SH-SY5Y (cell line): ENCODE results near the gene PPM1M.

Experiments used
- GATA2 ChIP-seq: IDR thresholded peaks from 2 replicates; pipeline ENCODE4 v1.6.1; 2011; ENCODE audit warnings: mild to moderate bottlenecking, low read depth, low read length
- GATA3 ChIP-seq: IDR thresholded peaks from 2 replicates; pipeline ENCODE4 v1.6.1; 2011; ENCODE audit warnings: low read depth, mild to moderate bottlenecking, low read length, moderate library complexity

The PPM1M gene

DNA sequence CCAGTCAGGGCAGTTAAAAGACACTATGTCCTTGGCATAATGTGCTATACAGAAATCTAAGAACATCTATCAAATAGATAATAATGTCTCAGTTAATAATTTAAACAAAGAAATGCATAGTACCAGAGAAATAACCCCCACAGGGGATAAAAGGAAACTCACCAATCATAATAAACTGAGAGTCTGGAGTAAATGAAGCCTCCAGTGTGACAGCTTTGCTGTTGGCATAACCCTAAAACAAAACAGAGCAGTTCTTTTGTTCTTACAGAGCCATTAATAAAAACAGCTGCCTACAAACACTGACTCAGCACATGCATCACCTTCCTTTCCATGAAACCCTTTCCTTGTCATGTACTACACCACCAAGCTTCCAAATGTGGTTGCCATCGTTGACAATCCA lies 13.5 kb downstream of the PPM1M start:
- TF ChIP-seq GATA2 (no peak), GATA3 (no peak)

DNA sequence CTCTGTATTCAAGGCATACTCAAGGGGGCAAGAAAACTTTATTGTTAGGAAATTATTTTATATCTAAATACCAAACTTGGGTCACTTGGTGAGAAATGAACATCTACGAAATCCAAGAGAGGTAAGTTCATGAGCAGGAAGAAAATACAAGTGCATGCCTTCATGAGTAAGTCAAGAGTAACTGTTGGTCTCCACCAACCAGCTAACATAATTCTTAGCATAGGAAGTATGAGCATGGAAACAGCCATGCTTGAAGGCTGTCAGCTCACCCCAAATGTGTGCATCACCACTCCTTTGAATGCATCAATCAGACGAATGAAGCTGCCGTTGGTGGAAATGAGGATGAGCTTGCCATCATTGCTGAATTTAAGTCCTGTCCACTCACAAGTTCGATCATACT lies 13.9 kb downstream of the PPM1M start:
- TF ChIP-seq GATA2 (no peak), GATA3 (no peak)

- TF ChIP-seq GATA3 (no peak), GATA2 (no peak)
Observed at GRCh38 chr3:52262447-52262846, 16.9 kb downstream of the PPM1M start.

DNA sequence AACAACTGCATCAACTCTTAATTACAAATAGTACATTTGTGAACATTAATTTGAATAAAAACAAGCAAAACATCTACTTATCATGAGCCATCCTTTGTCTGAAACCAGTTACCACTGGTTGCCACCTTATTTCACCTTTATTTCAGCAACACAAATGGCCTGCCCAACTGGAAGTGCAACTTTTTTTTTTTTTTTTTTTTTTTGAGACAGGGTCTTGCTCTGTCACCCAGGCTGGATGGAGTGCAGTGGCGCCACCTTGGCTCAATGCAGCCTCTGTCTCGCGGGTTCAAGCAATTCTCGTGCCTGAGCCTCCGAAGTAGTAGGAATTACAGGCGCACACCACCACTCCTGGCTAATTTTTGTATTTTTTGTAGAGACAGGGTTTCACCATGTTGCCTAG lies 19.8 kb downstream of the PPM1M start:
- TF ChIP-seq GATA3 (no peak), GATA2 (no peak)

DNA sequence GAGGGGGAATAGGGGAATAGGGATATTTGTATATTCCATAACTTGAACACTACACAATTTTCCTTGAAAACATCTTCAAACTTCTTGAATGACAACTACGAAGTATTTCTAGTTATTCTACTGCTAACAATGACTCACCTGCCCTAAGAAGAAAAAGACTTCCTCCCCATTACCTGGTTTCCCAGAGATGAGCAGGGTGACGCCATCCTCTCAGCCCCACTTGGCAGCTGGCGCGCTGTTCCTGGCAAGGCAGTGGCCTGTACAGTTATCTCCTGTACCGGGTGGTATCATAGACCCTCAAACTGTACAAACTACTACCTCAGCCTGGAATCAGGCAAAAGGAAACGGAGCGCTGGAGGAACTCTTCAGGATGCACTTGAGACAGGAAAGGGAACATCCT lies 22.5 kb downstream of the PPM1M start:
- TF ChIP-seq GATA3, result no peak
- no peak for TF ChIP-seq GATA2

- TF ChIP-seq GATA2 (no peak), GATA3 (no peak)
Observed at GRCh38 chr3:52269776-52270175, 24.2 kb downstream of the PPM1M start.

DNA sequence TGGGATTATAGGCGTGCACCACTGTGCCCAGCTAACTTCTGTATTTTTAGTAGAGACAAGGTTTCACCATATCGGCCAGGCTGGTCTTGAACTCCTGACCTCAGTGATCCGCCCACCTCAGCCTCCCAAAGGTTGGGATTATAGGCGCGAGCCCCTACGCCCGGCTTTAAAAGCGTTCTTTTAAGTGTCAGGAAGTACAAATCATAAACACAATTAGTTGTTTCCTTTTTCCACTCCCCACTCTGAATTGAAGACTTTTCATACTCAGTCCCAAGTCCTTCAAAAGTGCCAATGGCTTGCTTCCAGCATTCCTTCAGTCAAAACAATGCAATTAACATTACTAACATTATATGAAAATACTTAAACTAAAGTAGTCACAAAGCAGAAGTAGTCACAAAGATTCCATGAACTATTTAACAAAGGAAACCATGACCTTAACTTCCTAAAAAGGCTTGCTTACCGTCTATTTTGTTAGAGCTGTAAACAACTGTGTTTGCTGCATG lies 24.7 kb downstream of the PPM1M start:
- no peak for TF ChIP-seq GATA2
- no peak for TF ChIP-seq GATA3

GRCh38 chr3:52272831-52273230 lies 27.3 kb downstream of the PPM1M start:
- no peak for TF ChIP-seq GATA3
- no peak for TF ChIP-seq GATA2

DNA sequence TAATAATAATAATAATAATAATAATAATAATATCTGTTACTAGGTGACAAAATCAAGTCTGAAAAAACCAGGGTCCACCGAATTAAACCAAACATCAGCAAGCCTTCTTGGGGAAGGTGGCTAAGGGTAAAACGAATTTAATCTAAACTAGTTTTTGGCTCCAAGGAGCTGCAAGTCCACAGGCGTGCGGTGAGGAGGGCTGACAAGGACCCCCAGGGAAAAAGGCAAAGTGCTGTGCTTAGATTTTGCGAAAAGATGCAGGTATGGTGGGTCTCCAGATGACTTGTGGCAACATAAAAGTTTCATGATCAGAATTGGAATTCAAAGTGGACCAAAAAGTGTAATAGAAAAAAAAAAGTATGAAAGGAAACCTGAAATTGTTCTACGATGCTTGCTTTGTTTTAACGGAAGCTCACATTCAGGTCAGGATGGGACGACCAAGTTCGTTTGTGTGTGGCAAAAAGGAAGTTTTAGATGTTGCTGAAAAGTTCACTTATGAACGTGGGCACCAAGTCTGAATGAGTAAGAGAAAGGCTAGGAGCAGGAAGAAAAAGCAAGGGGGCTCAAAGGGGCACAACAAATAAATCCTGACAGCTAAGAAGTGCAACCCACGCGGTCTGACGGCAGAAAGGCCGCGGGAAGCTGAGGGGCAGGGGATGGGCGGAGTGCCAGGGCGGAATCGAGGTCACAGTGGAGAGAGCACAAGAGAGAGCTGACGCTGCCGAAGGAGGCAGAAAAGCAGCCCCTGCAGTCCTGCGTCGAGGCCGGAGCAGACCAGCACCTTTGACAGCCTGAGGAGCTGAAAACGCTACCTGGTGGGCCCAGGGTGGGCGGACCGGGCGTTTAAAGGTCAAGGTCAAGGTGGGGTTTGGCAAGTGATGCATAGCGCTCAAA lies 31.8 kb downstream of the PPM1M start:
- TF ChIP-seq GATA2 (no peak), GATA3 (no peak)

- TF ChIP-seq GATA3 (no peak), GATA2 (no peak)
Observed at GRCh38 chr3:52277972-52278509, 32.5 kb downstream of the PPM1M start.

DNA sequence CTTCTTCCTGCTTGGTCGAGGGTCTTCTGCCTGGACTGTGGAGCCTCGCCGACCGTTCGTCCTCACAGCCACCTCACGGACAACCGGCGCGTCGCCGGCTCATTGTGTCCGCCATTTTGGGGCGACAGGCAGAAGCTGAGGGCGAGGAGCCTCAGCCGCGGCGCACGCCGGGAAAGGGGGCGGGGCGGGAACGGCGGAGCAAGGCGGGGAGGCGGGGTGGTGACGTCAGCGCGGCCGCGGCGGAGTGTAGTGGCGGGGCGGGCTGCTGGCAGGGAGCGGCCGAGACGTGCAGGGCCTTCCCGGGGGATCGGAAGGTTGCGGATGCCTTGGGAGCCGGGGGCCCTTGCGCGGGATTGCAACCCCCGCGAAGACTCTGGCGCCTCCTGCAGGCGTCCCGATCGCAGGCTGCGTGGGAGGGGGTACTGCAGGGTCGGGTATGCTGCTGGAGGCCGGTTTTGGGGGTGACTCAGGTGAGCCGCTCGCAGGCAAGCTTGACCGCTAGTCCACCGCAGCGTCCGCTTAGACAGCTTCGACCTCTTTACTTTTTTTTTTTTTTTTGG lies 33.0 kb downstream of the PPM1M start, which contains the start of gene WDR82:
WDR82 (minus strand) TSS at position 140 of the 560 bp plus-strand sequence. CDS start 288 bp downstream, outside the sequence.
- TF ChIP-seq GATA2, result no peak
- no peak for TF ChIP-seq GATA3

DNA sequence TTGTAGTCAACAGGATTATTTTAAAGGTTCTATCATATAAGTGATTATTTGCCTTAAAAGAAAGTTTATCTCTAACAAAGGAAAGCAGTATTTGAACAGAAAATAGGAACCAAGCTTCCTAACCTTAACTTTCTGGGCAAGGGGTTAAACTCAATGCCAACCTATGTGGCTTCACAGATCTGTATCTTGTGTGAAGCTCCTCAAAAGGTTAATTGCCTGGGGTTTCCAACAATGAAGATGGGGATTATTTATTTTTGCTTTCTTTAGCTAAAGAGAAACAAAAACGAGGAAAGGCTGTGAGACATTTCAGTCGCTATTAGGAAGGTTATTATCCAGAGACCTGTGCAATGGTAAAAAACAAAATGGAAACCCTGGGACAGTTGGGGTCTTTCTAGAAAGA lies 34.0 kb downstream of the PPM1M start:
- TF ChIP-seq GATA3 (no peak), GATA2 (no peak; the same call in 1 of the 2 replicates)

DNA sequence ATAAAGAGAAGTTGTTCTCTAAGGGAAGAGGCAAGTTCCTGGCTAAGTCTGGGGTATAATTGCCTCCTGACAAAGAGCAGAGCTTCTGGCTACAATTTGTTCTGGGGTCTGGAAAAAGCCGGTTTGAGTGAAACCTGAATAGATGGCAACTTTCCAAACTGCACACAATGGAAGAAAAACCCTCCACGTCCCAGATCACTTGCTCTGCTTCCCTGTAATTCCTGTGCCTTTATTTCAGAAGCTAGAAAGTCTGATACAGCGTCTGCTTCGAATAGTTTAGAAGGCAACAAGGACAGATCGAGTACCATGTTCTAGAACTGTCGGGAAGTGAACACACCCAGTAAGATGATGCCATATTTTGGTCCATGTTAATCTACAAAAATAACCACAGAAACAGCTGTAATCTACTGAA lies 34.5 kb downstream of the PPM1M start:
- TF ChIP-seq GATA3 (no peak), GATA2 (no peak)

- no peak for TF ChIP-seq GATA3
- no peak for TF ChIP-seq GATA2
Observed at GRCh38 chr3:52281981-52282801, 36.6 kb downstream of the PPM1M start.

GRCh38 chr3:52283306-52283705 lies 37.7 kb downstream of the PPM1M start:
- TF ChIP-seq GATA3 (no peak), GATA2 (no peak)
